ENCODE data around the gene SNTG2. TPM values are rescaled to one million over a fixed set of nuclear protein-coding genes. Genes with fewer than 3 reads are reported as not detected.

SNTG2 gene
- total and polyA plus RNA-seq, 2 donors (not counting 3 experiments of a cell fraction or from before 2014, with no cell fraction given) = not detected

DNA sequence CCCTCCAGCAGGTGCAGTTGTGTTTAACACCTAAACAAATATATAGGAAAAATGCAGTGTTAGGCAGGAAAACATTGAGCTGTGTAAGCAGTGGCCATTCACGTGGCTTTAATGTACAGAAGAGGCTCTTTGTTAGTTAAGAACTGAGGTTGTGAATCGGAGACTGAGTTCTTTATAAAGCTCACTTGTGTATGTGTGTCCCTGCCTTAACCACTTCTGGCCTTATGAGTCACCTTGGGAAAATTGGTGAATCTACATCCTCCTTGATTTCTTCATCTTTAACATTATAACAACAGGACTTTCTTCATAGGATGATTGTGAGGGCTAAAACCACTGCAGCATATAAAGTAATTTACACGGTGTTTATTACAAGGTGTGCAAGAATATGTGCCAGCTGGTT is 274.3 kb downstream of the SNTG2 start:
- Histone ChIP-seq H3K79me2 (ENCODE audit: control insufficient read depth, insufficient read depth, low read length) (no peaks in the 10 kb centered on the region), H3K9ac (replicated peaks; ENCODE audit: extremely low read depth, insufficient read depth, low read length) (no peak overlapping the region), H4K20me1 (replicated peaks; ENCODE audit: control insufficient read depth, extremely low read depth, insufficient read depth, low read length) (no peaks in the 10 kb centered on the region), H3K4me3 (replicated peaks in 1 of 3; ENCODE audit: insufficient read depth in 1 of 3, low read depth in 1 of 3, low read length in 3 of 3) (no peak overlapping the region), H3K27me3 (ENCODE audit: control insufficient read depth in 2 of 2, insufficient read depth in 2 of 2, low read length in 2 of 2) (no peaks in the 10 kb centered on the region), H3K4me1 (ENCODE audit: control insufficient read depth, extremely low read depth, insufficient read depth, low read length) (no peaks in the 10 kb centered on the region), H3K9me1 (replicated peaks; ENCODE audit: control insufficient read depth, extremely low read depth, insufficient read depth, low read length) (no peaks in the 10 kb centered on the region), H3K9me3 (replicated peaks; ENCODE audit: control insufficient read depth, insufficient read depth, low read length) (peaks cover 12% of the 10 kb centered on the region), H2AFZ (ENCODE audit: low read depth, low read length) (no peak overlapping the region), H3K27ac (ENCODE audit: insufficient read depth, low read depth, low read length) (no peak overlapping the region), H3K4me2 (ENCODE audit: insufficient read depth, low read length) (no peak overlapping the region), H3K36me3 (ENCODE audit: control insufficient read depth in 2 of 2, extremely low read depth in 1 of 2, insufficient read depth in 2 of 2, low read length in 2 of 2) (no peaks in the 10 kb centered on the region)
- TF ChIP-seq JUN (IDR thresholded peaks at IDR 0.05; ENCODE audit: borderline replicate concordance, insufficient read depth, insufficient read length, low read depth) (no peak), CTCF (IDR thresholded peaks at IDR 0.05; ENCODE audit: extremely low read depth in 1 of 2, insufficient read depth in 1 of 2, low read depth in 1 of 2, low read length in 2 of 2) (no peak), FOS (IDR thresholded peaks at IDR 0.05; ENCODE audit: borderline replicate concordance, insufficient read depth, low read length) (no peak), GATA2 (IDR thresholded peaks at IDR 0.05; ENCODE audit: insufficient read depth, insufficient read length, low read depth, low read length) (no peak), POLR2A (IDR thresholded peaks at IDR 0.05; ENCODE audit: low read depth, low read length) (no peak), EZH2 (IDR thresholded peaks at IDR 0.05; ENCODE audit: borderline replicate concordance, low read depth, low read length, severe bottlenecking) (no peak)
- dilution Hi-C loops (cut with MboI; ENCODE audit: extremely low pct_ligation_motif_present, low sequenced_read_pairs) = no loop called here
- ChIA-PET POLR2A (no interaction called here), CTCF (no interaction called here)
- DNase-seq (ENCODE audit: low read depth, low spot score) (no peak), FAIRE-seq (no peak)
- intact Hi-C loops (cut with micrococcal nuclease) = no loop called here
- no TSS peak for BruUV-seq (replicated peaks)

DNA sequence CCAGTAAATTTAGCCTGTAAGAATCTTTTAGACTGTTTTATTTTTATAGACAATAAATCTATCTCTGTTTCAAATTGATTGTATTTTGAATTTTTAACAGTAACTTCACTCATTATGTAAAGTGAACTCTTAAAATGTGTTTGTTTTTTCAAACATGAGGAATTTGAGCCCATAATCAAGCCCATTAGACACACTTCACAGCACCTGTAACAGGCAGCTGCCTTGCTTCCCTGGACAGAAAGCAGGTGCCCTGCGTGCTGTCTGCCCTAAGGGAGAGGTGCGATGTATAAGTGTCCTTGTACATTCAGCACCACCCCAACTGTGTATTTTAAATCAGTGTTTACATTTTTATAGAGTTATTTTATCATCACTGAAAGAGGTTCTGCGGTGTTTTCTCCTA is 276.1 kb downstream of the SNTG2 start:
- Histone ChIP-seq H3K79me2 (ENCODE audit: control insufficient read depth, insufficient read depth, low read length) (no peaks in the 10 kb centered on the region), H3K4me3 (replicated peaks in 1 of 3; ENCODE audit: insufficient read depth in 1 of 3, low read depth in 1 of 3, low read length in 3 of 3) (no peak overlapping the region), H3K9ac (replicated peaks; ENCODE audit: extremely low read depth, insufficient read depth, low read length) (no peak overlapping the region), H4K20me1 (replicated peaks; ENCODE audit: control insufficient read depth, extremely low read depth, insufficient read depth, low read length) (no peaks in the 10 kb centered on the region), H3K36me3 (ENCODE audit: control insufficient read depth in 2 of 2, extremely low read depth in 1 of 2, insufficient read depth in 2 of 2, low read length in 2 of 2) (no peaks in the 10 kb centered on the region), H3K4me2 (ENCODE audit: insufficient read depth, low read length) (no peak overlapping the region), H3K4me1 (ENCODE audit: control insufficient read depth, extremely low read depth, insufficient read depth, low read length) (no peaks in the 10 kb centered on the region), H3K27ac (ENCODE audit: insufficient read depth, low read depth, low read length) (no peak overlapping the region), H3K27me3 (ENCODE audit: control insufficient read depth in 2 of 2, insufficient read depth in 2 of 2, low read length in 2 of 2) (no peaks in the 10 kb centered on the region), H3K9me1 (replicated peaks; ENCODE audit: control insufficient read depth, extremely low read depth, insufficient read depth, low read length) (no peaks in the 10 kb centered on the region), H2AFZ (ENCODE audit: low read depth, low read length) (no peak overlapping the region), H3K9me3 (replicated peaks; ENCODE audit: control insufficient read depth, insufficient read depth, low read length) (peaks cover 9% of the 10 kb centered on the region)
- intact Hi-C loops (cut with micrococcal nuclease) (no loop called here), dilution Hi-C loops (cut with MboI; ENCODE audit: extremely low pct_ligation_motif_present, low sequenced_read_pairs) (no loop called here)
- no peak for FAIRE-seq
- TF ChIP-seq CTCF (IDR thresholded peaks at IDR 0.05; ENCODE audit: extremely low read depth in 1 of 2, insufficient read depth in 1 of 2, low read depth in 1 of 2, low read length in 2 of 2) = no peak
- no peak for TF ChIP-seq POLR2AphosphoS5 (IDR thresholded peaks at IDR 0.05; ENCODE audit: insufficient read depth, low read depth, low read length)
- no peak for TF ChIP-seq MAX (IDR thresholded peaks at IDR 0.05; ENCODE audit: insufficient read depth, insufficient read length)
- no peak for TF ChIP-seq POLR2A (IDR thresholded peaks at IDR 0.05; ENCODE audit: low read depth, low read length)
- TF ChIP-seq JUN (IDR thresholded peaks at IDR 0.05; ENCODE audit: borderline replicate concordance, insufficient read depth, insufficient read length, low read depth) = no peak
- no peak for TF ChIP-seq EZH2 (IDR thresholded peaks at IDR 0.05; ENCODE audit: borderline replicate concordance, low read depth, low read length, severe bottlenecking)
- TF ChIP-seq MYC (IDR thresholded peaks at IDR 0.05; ENCODE audit: low read depth, low read length) = no peak
- TF ChIP-seq GATA2 (IDR thresholded peaks at IDR 0.05; ENCODE audit: insufficient read depth, insufficient read length, low read depth, low read length) = no peak
- no TSS peak for BruUV-seq (replicated peaks)
- DNase-seq (ENCODE audit: low read depth, low spot score) = no peak
- ChIA-PET POLR2A (no interaction called here), CTCF (no interaction called here)
